Measurements from ENCODE around the gene CCSER2.
A peak's percentile ranks its signal among the peaks of the same experiment; 100 is the strongest.

Gene CCSER2

DNA sequence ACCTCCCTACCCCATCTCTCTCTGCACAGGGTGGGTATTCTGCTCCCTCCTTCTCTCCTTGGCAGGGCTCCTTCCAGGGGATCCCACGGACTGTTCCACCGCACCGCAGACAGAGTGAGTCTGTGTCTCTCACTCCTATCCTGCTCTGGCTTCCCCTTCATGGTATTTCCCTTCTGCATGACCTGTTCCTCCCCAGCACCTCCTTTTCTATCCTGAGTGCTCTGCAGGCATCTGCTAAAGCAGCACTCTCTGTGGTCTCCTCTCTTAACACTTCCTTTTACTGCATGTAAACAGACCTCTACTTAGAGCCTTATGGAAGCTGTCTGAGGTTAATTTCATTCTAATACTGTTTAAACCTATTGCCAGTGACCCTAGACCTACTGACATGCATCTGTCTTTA, 171.5 kb downstream of the CCSER2 start:
- no peak overlapping the region for H3K4me3 ChIP-seq (ENCODE audit: low read depth, low read length)
- peak; percentile 4 for DNase-seq (ENCODE audit: low read depth)
- TF ChIP-seq, protein P1, sequence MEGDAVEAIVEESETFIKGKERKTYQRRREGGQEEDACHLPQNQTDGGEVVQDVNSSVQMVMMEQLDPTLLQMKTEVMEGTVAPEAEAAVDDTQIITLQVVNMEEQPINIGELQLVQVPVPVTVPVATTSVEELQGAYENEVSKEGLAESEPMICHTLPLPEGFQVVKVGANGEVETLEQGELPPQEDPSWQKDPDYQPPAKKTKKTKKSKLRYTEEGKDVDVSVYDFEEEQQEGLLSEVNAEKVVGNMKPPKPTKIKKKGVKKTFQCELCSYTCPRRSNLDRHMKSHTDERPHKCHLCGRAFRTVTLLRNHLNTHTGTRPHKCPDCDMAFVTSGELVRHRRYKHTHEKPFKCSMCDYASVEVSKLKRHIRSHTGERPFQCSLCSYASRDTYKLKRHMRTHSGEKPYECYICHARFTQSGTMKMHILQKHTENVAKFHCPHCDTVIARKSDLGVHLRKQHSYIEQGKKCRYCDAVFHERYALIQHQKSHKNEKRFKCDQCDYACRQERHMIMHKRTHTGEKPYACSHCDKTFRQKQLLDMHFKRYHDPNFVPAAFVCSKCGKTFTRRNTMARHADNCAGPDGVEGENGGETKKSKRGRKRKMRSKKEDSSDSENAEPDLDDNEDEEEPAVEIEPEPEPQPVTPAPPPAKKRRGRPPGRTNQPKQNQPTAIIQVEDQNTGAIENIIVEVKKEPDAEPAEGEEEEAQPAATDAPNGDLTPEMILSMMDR (IDR thresholded peaks at IDR 0.05; ENCODE audit: insufficient read depth, low read depth, low read length, missing control alignments) = no peak

DNA sequence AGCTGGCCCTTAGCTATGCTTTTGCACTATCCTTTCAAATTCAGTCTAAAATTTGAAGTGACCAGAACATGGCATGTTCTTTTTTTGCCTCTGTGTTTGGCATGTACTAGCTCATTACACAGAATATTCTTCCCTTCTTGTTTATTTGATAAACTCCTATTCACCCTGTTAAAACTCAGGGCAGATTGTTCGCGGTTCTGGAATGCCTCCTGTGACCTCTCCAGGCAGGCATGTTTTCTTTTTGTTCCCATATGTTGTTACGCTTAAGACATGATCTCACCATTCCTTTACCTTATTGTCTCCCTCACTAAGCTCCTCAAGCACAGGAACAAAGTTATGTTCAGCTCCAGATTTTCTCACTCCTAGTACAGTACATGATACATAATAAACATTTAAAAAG, 181.7 kb downstream of the CCSER2 start:
- no peak overlapping the region for H3K4me3 ChIP-seq (ENCODE audit: low read depth, low read length)
- DNase-seq (ENCODE audit: low read depth) = no peak
- TF ChIP-seq, protein P1 (IDR thresholded peaks at IDR 0.05; ENCODE audit: insufficient read depth, low read depth, low read length, missing control alignments) = no peak

DNA sequence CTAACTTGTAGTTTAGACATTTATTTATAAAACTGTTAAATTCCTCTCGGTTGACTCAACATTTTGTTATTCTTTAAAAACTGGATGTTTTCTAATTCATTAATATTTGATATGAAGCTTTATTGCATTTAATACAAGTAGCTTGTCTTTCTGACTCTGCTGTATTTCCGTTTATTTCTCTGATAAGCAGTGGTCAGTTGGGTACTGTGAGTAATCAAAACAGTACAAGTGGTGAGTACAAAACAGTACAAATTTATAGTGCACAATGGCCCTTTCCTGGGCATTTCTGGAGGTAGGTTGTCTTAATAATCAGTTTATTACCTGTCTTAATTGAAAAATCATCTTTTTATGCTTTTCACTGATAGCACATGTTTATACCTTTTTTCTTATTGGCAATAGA, 182.7 kb downstream of the CCSER2 start:
- no peak overlapping the region for H3K4me3 ChIP-seq (ENCODE audit: low read depth, low read length)
- TF ChIP-seq, protein P1 (IDR thresholded peaks at IDR 0.05; ENCODE audit: insufficient read depth, low read depth, low read length, missing control alignments) = no peak
- no peak for DNase-seq (ENCODE audit: low read depth)

DNA sequence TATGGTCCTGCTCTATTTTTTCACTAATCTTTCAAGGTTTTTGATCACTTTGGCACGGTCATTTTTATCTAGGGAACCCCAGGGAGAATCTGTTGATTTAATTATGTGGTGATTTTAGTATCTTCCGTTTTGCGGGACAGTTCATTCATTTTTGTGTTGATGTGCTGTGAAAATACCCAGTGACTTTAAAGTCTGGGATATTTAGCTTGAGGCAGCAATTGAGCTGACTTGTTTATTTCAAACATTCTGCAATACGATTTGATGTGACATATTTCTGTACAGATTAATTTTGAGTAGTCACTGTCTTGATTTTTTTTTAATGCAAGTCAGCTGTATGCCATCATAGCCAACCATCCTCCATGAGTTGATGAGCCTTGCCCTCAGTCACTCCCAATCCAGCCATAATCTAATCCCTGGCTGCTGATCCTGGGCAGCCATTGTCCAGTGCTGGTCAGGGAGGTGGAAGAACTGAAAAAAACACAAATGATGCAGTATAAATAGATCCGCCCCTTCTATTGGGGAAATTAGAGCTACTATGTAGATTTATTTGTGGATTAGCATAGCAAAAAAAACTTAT, 183.4 kb downstream of the CCSER2 start:
- no peak for DNase-seq (ENCODE audit: low read depth)
- H3K4me3 ChIP-seq (ENCODE audit: low read depth, low read length) = no peak overlapping the region
- TF ChIP-seq, protein P1 (IDR thresholded peaks at IDR 0.05; ENCODE audit: insufficient read depth, low read depth, low read length, missing control alignments) = no peak

DNA sequence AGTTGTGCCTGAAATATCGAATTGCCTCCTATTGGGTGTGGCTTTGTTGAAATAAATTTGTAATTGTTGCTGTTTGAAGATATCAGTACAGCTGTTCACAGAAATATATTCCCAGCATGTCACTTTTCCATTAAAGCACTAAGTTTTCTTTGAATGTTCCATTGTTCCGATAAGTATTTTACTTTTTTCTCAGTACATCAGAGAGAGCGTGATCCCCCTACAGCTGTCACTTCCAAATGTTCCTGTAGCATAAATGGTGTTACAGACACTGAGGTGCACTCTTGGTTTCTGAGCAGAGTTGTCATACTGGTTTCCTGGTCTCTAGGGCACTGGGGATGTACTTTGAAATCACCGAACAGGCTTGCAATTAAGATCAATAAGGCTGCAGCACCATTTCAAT, 189.2 kb downstream of the CCSER2 start:
- TF ChIP-seq, protein P1 (IDR thresholded peaks at IDR 0.05; ENCODE audit: insufficient read depth, low read depth, low read length, missing control alignments) = no peak
- no peak overlapping the region for H3K4me3 ChIP-seq (ENCODE audit: low read depth, low read length)
- no peak for DNase-seq (ENCODE audit: low read depth)

DNA sequence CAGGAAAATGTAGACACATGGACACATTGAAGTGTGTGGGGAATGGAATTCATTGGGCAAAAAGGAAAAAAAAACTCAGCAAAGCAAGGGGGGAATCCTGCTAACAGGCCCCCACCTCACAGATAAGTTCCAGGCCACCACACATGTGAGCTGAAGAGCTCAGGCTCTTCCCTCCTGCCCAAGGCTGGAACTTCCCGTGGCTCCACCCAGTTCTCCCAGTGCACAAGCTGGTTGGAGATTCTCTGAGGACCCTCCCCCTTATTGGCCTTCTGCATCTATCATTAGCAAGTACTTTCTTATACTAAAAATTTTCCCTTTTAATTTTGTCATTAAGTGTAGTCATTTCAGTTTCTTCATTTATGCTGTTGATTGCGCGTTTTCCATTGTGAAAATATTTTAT, 190.8 kb downstream of the CCSER2 start:
- no peak for DNase-seq (ENCODE audit: low read depth)
- H3K4me3 ChIP-seq (ENCODE audit: low read depth, low read length) = no peak overlapping the region
- TF ChIP-seq, protein P1 (IDR thresholded peaks at IDR 0.05; ENCODE audit: insufficient read depth, low read depth, low read length, missing control alignments) = no peak

DNA sequence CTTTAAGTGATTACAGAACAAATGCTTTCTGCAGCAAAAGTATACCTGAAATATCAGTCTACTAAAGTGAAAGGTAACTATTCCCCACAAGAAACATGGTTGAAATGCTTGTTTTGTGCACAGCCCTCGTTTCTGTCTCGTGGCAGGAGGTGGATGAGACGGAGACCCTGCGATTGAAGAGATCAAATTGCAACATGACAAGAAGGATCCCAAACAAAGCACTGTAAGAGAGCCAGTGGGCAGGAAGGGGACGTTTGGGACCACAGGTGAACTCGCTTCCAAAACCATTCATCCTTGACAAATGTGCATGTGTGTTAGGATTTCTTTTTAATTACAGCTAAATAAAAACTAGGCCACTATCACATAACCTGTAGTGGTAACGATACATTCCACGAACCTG, 192.6 kb downstream of the CCSER2 start:
- no peak for DNase-seq (ENCODE audit: low read depth)
- TF ChIP-seq, protein P1 (IDR thresholded peaks at IDR 0.05; ENCODE audit: insufficient read depth, low read depth, low read length, missing control alignments) = no peak

More for the DNA sequence above, 192.6 kb downstream of the CCSER2 start:
- H3K4me3 ChIP-seq (ENCODE audit: low read depth, low read length) = no peak overlapping the region

Data from GM12865 (cell line).